ENCODE measurements around the gene HAUS3. TPM values are rescaled to one million over a fixed set of nuclear protein-coding genes. Genes with fewer than 3 reads are reported as not detected.

Gene HAUS3
- total RNA-seq, 2 experiments from 2014 or later = 143 to 148 TPM

DNA sequence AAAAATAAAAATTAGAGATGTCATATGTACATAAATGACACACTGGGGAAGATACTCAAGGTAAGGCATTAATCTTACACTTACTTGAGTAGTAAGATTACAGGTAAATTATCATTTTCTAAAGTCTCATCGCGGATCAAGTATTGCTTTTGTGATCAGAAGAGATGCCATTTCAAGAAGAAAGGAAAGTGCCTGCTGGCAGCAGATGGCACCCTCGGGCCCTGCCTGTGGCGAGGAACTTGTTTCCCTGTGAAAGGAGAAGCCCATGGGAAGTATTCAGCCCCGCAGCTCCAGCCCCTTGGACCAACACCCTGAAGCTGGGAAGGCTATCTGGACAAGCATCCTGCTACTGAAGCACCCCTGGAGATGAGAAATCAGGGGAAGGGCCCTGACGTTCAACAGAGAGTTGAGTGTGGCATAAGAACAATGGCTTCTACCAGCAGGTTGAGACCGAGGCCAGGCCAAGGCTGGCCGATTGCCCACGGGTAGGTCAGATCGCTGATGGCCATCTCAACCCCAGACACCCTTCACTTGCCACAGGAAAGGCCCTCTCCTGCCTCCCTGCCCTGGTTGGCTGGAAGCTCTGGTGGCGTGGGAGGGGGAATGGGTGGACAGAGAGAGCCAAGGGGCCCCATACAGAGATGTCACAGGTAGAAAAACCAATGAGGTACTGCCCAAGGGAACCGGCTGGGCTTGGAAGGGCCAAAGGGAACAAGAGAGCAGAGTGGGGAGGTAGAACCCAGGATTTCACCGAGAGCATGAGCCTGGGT is 38.8 kb upstream of the HAUS3 start:
- ChIA-PET CTCF (interaction anchor here (0.9 to 2.0 kb wide), 3 partner anchors 15 to 60 kb away, joined by 3 to 6 read pairs (median 3); partner anchors contain the start of genes HAUS3 and POLN), POLR2A (interaction anchor here (1.3 to 2.5 kb wide), 3 partner anchors 18 to 189 kb away, joined by 4 to 65 read pairs (median 5); partner anchors contain the start of genes MXD4 and RNF4)
- Mint-ChIP-seq H3K36me3 (ENCODE audit: low read depth) (no peaks in the 10 kb centered on the region), H3K9me3 (no peaks in the 10 kb centered on the region), H3K27me3 (no peaks in the 10 kb centered on the region), H3K4me1 (ENCODE audit: low read depth) (peaks cover 38% of the 10 kb centered on the region), H3K4me3 (peak overlapping the region; percentile 13), H3K27ac (peak overlapping the region; percentile 95)
- Histone ChIP-seq H3K27ac (ENCODE audit: low read depth in 1 of 2, low read length in 2 of 2) (peak overlapping the region; percentile 87 to 96), H3K36me3 (ENCODE audit: insufficient read depth, low read length) (no peaks in the 10 kb centered on the region), H3K9me3 (ENCODE audit: control insufficient read depth in 1 of 2, insufficient read depth in 1 of 2, low read length in 2 of 2) (no peaks in the 10 kb centered on the region), H3K27me3 (ENCODE audit: control insufficient read depth in 1 of 2, insufficient read depth in 2 of 2, low read length in 2 of 2) (no peaks in the 10 kb centered on the region), H3K4me1 (ENCODE audit: insufficient read depth, low read length) (peaks cover 52% of the 10 kb centered on the region), H3K4me3 (ENCODE audit: low read length) (no peak overlapping the region)
- intact Hi-C loops (cut with DNase I, micrococcal nuclease) = loop anchor here (1.0 to 5.0 kb wide), 6 partner anchors 18 to 257 kb away; partner anchors contain the start of genes CFAP99 (in 1 of the 2), FAM193A (in 1 of the 2), MXD4 (in 1 of the 2) and ZFYVE28 (in 1 of the 2)
- ATAC-seq (ENCODE audit: poor library complexity) (no peak), DNase-seq (peak in 1 of 14 experiments; percentile 31)
- TF ChIP-seq, protein P1, sequence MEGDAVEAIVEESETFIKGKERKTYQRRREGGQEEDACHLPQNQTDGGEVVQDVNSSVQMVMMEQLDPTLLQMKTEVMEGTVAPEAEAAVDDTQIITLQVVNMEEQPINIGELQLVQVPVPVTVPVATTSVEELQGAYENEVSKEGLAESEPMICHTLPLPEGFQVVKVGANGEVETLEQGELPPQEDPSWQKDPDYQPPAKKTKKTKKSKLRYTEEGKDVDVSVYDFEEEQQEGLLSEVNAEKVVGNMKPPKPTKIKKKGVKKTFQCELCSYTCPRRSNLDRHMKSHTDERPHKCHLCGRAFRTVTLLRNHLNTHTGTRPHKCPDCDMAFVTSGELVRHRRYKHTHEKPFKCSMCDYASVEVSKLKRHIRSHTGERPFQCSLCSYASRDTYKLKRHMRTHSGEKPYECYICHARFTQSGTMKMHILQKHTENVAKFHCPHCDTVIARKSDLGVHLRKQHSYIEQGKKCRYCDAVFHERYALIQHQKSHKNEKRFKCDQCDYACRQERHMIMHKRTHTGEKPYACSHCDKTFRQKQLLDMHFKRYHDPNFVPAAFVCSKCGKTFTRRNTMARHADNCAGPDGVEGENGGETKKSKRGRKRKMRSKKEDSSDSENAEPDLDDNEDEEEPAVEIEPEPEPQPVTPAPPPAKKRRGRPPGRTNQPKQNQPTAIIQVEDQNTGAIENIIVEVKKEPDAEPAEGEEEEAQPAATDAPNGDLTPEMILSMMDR (IDR thresholded peaks at IDR 0.05) = no peak

DNA sequence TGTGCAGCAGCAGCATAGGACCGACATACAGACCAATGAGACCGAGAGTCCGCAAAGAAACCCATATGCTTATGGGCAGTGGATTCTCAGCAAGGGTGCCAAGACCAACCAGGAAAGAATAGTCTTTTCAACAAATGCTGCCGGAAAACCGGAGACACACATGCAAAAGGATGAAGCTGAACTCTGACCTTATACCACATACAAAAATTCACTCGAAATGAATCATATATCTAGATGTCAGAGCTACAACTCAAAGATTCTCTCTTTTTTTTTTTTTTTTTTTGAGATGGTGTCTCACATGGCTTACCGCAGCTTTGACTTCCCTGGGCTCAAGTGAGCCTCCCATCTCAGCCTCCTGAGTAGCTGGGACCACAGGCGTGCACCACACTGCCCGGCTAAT is 36.0 kb upstream of the HAUS3 start:
- no peaks in the 10 kb centered on the region for H3K27me3 ChIP-seq (ENCODE audit: control insufficient read depth in 1 of 2, insufficient read depth in 2 of 2, low read length in 2 of 2)
- H3K36me3 ChIP-seq (ENCODE audit: insufficient read depth, low read length) = no peaks in the 10 kb centered on the region
- no peak overlapping the region for H3K27ac ChIP-seq (ENCODE audit: low read depth in 1 of 2, low read length in 2 of 2)
- Mint-ChIP-seq H3K9me3 (no peaks in the 10 kb centered on the region), H3K27me3 (no peaks in the 10 kb centered on the region), H3K36me3 (ENCODE audit: low read depth) (no peaks in the 10 kb centered on the region), H3K27ac (peak overlapping the region; percentile 34), H3K4me1 (ENCODE audit: low read depth) (peaks cover 31% of the 10 kb centered on the region), H3K4me3 (no peak overlapping the region)
- ChIA-PET POLR2A (interaction anchor here (0.7 kb wide), 1 partner anchor 141 kb away, joined by 3 read pairs; the partner anchor contains the start of gene CFAP99), CTCF (no interaction called here)
- intact Hi-C loops (cut with DNase I, micrococcal nuclease) = no loop called here
- no peak for ATAC-seq (ENCODE audit: poor library complexity)
- no peak overlapping the region for H3K4me3 ChIP-seq (ENCODE audit: low read length)
- no peaks in the 10 kb centered on the region for H3K9me3 ChIP-seq (ENCODE audit: control insufficient read depth in 1 of 2, insufficient read depth in 1 of 2, low read length in 2 of 2)
- peaks cover 26% of the 10 kb centered on the region for H3K4me1 ChIP-seq (ENCODE audit: insufficient read depth, low read length)
- DNase-seq = no peak
- TF ChIP-seq, protein P1 (IDR thresholded peaks at IDR 0.05) = no peak

DNA sequence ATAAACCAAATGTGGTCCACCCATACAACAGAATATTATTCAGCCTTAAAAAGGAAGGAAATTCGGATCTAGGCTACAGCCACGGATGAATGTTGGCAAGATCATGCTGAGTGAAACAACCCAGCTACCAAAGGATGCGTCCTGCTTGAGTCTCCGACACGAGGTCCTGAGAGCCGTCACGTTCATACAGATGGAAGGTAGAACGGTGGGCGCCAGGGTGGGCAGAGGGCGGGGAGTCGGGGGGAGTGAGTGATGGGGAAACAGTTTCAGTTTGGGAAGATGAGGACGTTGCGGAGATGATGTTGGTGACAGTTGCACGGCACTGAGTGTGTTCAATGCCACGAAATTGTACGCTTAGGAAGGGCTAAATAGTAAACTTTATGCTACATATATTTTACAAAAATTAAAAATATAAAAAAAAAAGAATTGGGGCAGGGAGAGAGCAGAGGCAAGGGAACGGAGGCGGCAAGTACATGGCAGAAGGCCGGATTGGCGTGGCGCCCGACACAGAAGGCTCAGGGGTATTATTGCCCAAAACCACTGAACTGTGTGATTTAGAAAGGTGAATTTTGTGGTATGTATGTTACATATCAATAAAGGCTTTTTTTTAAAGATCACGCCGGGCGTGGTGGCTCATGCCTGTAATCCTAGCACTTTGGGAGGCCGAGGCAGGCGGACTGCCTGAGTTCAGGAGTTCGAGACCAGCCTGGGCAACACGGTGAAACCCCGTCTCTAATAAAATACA is 34.8 kb upstream of the HAUS3 start:
- Histone ChIP-seq H3K9me3 (ENCODE audit: control insufficient read depth in 1 of 2, insufficient read depth in 1 of 2, low read length in 2 of 2) (no peaks in the 10 kb centered on the region), H3K4me1 (ENCODE audit: insufficient read depth, low read length) (peaks cover 14% of the 10 kb centered on the region), H3K36me3 (ENCODE audit: insufficient read depth, low read length) (no peaks in the 10 kb centered on the region), H3K4me3 (ENCODE audit: low read length) (no peak overlapping the region), H3K27ac (ENCODE audit: low read depth in 1 of 2, low read length in 2 of 2) (no peak overlapping the region), H3K27me3 (ENCODE audit: control insufficient read depth in 1 of 2, insufficient read depth in 2 of 2, low read length in 2 of 2) (no peaks in the 10 kb centered on the region)
- DNase-seq (no peak), ATAC-seq (ENCODE audit: poor library complexity) (no peak)
- ChIA-PET POLR2A (no interaction called here), CTCF (no interaction called here)
- Mint-ChIP-seq H3K4me3 (no peak overlapping the region), H3K27ac (no peak overlapping the region), H3K4me1 (ENCODE audit: low read depth) (peaks cover 19% of the 10 kb centered on the region), H3K36me3 (ENCODE audit: low read depth) (peaks cover 4% of the 10 kb centered on the region), H3K9me3 (no peaks in the 10 kb centered on the region), H3K27me3 (no peaks in the 10 kb centered on the region)
- TF ChIP-seq, protein P1 (IDR thresholded peaks at IDR 0.05) = no peak
- intact Hi-C loops (cut with DNase I, micrococcal nuclease) = no loop called here

Measured in CD4-positive, alpha-beta T cell (primary cell).